Fibroblast of pulmonary artery (primary cell): ENCODE data around the gene UBE2H.
"Not testable (repeated sequence)": the region's sequence is repeated elsewhere in the genome, so short reads cannot be mapped to it uniquely, and the experiment has no call there.

Experiments
- DNase-seq: peaks from one replicate; pipeline ENCODE4 v3.0.0-alpha.2; 2010; ENCODE audit warnings: low read depth
- H3K4me3 ChIP-seq: replicated peaks from 2 replicates; pipeline ENCODE4 v1.5.1; 2011; ENCODE audit warnings: low read depth, mild to moderate bottlenecking, control low read depth, low read length, moderate library complexity
- TF ChIP-seq, protein P1 (sequence below): IDR thresholded peaks from 2 replicates; pipeline ENCODE4 v1.5.1; 2011; ENCODE audit warnings: mild to moderate bottlenecking, control low read depth, low read length, inconsistent platforms; ENCODE audit errors: missing control alignments

Gene UBE2H

DNA sequence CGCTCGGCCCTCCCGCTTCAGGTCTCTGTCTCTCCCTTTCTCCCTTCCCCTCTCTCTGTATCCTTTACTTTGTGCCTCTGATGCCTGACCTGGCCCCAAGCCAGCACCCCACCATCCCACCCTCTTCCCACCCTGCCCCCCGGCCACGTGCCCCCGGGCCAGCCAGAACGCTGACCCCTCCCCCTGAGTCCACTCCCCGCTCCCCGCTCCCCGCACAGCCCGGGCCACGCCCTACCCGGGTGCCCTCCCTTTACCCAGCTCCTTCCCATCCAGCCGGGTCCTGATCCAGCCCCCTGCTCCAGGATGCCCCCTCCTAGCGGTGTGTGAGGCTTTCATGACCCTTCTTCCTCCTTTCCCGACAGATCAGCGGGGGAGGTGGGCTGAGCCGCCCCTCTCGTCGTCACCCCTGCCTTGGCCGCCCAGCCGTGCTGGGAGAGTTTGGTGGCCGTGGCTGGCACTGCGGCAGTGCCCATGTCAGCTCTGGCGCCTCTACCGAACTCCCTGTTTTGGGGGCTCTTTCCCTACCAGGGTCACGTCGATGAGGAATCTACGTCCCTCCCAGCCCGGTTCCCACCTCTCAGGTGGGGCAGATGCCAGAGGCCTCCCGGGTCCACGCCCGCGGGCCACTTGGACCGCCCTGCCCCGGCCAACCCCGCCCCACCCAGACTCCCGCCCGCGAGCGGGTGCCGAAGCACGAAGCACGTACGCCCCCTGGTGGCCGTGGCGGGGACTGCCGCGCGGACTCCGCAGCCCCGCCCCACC lies 127.4 kb downstream of the UBE2H start:
- H3K4me3 ChIP-seq, result peak overlapping the region; percentile 71
- peak; percentile 59 for DNase-seq
- TF ChIP-seq, protein P1, sequence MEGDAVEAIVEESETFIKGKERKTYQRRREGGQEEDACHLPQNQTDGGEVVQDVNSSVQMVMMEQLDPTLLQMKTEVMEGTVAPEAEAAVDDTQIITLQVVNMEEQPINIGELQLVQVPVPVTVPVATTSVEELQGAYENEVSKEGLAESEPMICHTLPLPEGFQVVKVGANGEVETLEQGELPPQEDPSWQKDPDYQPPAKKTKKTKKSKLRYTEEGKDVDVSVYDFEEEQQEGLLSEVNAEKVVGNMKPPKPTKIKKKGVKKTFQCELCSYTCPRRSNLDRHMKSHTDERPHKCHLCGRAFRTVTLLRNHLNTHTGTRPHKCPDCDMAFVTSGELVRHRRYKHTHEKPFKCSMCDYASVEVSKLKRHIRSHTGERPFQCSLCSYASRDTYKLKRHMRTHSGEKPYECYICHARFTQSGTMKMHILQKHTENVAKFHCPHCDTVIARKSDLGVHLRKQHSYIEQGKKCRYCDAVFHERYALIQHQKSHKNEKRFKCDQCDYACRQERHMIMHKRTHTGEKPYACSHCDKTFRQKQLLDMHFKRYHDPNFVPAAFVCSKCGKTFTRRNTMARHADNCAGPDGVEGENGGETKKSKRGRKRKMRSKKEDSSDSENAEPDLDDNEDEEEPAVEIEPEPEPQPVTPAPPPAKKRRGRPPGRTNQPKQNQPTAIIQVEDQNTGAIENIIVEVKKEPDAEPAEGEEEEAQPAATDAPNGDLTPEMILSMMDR, result peak; percentile 18

DNA sequence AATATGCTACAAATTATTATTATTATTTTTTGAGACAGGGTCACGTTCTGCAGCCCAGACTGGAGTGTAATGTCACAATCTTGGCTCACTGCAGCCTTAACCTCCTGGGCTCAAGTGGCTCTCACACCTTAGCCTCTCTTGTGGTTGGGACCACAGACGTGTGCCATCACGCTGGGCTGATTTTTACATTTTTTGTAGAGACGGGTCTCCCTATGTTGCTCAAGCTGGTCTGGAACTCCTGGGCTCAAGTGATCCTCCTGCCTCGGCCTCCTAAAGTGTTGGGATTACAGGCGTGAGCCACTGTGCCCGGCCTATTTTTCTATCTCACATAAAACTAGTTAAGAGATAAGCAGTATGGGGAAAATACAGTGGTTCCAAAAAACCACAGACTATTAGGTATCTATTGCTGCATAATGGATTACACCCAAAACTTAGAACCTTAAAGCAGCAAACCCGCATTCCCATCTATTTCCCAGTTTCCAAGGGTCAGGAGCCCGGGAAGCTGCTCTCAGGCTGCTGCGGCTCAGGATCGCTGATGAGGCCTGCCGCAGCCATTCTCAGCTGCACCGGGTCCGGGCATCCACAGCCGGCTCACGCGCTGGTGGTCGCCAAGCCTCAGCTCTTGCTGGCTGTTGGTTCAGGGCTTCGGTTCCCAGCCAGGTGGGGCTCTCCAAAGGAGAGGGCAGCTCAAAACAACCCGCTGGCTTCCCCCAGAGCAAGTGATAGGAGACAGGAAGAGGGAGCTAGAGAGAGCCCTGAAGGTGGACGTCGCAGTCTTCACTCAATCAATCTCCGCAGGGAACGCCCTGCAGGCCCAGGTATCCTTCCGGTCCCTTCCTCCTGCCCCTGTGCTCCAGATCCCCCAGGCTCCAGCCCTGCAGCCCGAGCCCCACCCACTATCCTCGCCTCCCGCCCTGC lies 128.2 kb downstream of the UBE2H start:
- peak overlapping the region; percentile 71 for H3K4me3 ChIP-seq
- TF ChIP-seq, protein P1, result peak; percentile 35
- no peak for DNase-seq

DNA sequence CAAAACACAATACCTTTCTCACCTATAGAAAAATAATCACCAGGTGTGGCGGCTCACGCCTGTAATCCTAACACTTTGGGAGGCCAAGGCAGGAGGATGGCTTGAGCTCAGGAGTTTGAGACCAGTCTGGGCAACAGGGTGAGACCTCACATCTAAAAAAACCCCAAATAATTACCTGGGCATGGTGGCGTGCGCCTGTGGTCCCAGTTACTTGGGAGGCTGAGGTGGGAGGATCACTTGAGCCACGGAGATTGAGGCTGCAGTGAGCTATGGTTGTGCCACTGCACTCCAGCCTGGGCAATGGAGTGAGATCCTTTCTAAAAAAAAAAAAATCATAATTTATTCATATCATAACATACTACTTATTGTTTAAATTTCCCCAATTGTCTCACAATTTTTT lies 129.6 kb downstream of the UBE2H start:
- not testable (repeated sequence) for DNase-seq, H3K4me3 ChIP-seq

DNA sequence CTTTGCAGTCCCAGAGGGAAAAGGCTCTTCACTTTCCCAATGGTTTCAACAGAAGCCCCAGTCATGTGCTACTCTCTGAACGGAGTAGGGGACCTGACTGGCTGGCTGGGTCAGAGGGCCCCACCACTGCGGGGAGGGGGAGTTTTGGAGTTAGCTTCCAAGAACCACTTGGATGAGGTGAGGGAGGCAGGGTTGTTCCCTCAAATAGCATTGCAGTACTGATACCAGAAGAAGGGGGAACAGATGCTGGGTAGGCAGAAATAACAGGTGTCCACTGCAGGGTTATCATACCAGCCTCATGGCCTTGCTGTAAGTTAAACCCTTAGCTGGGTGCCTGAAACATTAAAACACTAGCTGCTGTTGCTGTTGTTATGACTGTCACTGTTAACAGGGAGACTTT lies 131.3 kb downstream of the UBE2H start:
- DNase-seq, result no peak
- TF ChIP-seq, protein P1, result no peak
- no peak overlapping the region for H3K4me3 ChIP-seq

DNA sequence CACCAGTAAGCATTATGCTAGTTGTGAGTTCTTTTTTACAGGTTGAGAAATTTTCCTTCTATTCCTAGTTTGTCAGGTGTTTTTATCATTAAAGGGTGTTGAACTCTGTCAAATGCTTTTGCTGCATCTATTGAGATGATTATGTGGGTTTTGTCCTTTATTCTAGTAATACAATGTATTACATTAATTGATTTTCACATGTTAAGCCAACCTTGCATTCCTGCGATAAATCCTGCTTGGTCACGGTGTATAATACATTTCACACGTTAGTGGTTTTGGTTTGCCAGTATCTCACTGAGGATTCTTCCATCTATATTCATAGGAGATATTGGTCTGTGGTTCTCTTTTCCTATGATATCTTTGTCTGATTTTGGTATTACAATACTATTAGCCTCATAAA lies 136.0 kb downstream of the UBE2H start:
- TF ChIP-seq, protein P1, result no peak
- H3K4me3 ChIP-seq, result no peak overlapping the region
- DNase-seq, result no peak

GRCh38 chr7:129807863-129808262 lies 144.9 kb downstream of the UBE2H start:
- no peak overlapping the region for H3K4me3 ChIP-seq
- DNase-seq, result no peak
- TF ChIP-seq, protein P1, result no peak
